GM23338 (cell line): Measurements from ENCODE around the gene ADGRG4. TPM values are rescaled to one million over a fixed set of nuclear protein-coding genes. Genes with fewer than 3 reads are reported as not detected.

Experiments
- polyA plus RNA-seq: library from polyadenylated mRNA; unstranded; fragments of >200 nt; fragmentation: Nextera tagmentation; extraction: Ambion mirVana; gene quantifications from 2 replicates; pipeline ENCODE4 v1.2.1, GENCODE V29; 2016
- total RNA-seq: library from RNA; depleted of rRNA; stranded (reverse); fragments of >200 nt; shearing (Covaris generic); gene quantifications from 2 replicates; pipeline ENCODE4 v1.2.3, GENCODE V29; 2014; rRNA removed

ADGRG4 gene
- total and polyA plus RNA-seq, 2 experiments from 2014 or later: not detected

Other genes with a start within 250 kb of the ADGRG4 start
- gene FHL1, start 153.4 kb upstream of the ADGRG4 start, total RNA-seq: 60.4 and 72.1 TPM in 2 replicates
- 43.5 and 47.9 TPM in 2 replicates for gene FHL1, start 153.4 kb upstream of the ADGRG4 start, polyA plus RNA-seq
- gene MAP7D3, start 49.6 kb upstream of the ADGRG4 start, total RNA-seq: 13.0 and 14.5 TPM in 2 replicates
- 31.1 and 33.4 TPM in 2 replicates for gene MAP7D3, start 49.6 kb upstream of the ADGRG4 start, polyA plus RNA-seq
- not detected in 2 replicates for gene BRS3, start 187.0 kb downstream of the ADGRG4 start, total RNA-seq
- gene BRS3, start 187.0 kb downstream of the ADGRG4 start, polyA plus RNA-seq: not detected in 2 replicates
- 85.5 and 92.5 TPM in 2 replicates for gene HTATSF1, start 196.6 kb downstream of the ADGRG4 start, total RNA-seq
- 80.8 and 86.8 TPM in 2 replicates for gene HTATSF1, start 196.6 kb downstream of the ADGRG4 start, polyA plus RNA-seq
- gene VGLL1, start 231.3 kb downstream of the ADGRG4 start, total RNA-seq: not detected in 2 replicates
- not detected in 2 replicates for gene VGLL1, start 231.3 kb downstream of the ADGRG4 start, polyA plus RNA-seq